T-helper 17 cell (primary cell): Measurements from ENCODE around the gene TRIAP1. TPM values are rescaled to one million over a fixed set of nuclear protein-coding genes. Genes with fewer than 3 reads are reported as not detected.

Experiments
- ATAC-seq: fragments of 150-1000 bp; cut with Tn5 transposase; 2 replicates; pipeline ENCODE4 v1.10.0; 2021; ENCODE audit warnings: mild to moderate bottlenecking, moderate library complexity
- DNase-seq, 3 donors: peaks; one replicate each; pipeline versions ENCODE4 v3.0.0 to v3.0.0-alpha.2; 2020 to 2021
- H3K9me3 ChIP-seq: one replicate; pipeline ENCODE4 v1.7.0; 2013; ENCODE audit warnings: low read length, mild to moderate bottlenecking; ENCODE audit not compliant: control insufficient read depth, poor library complexity, severe bottlenecking
- H3K27ac Mint-ChIP-seq: one replicate; pipeline ENCODE4 v1.8.0; 2022; ENCODE audit warnings: mild to moderate bottlenecking, moderate library complexity, mixed read lengths
- H3K27me3 Mint-ChIP-seq: one replicate; pipeline ENCODE4 v1.8.0; 2022; ENCODE audit warnings: mixed read lengths
- H3K36me3 Mint-ChIP-seq: one replicate; pipeline ENCODE4 v1.8.0; 2022; ENCODE audit warnings: low read depth, mixed read lengths
- H3K4me1 Mint-ChIP-seq: one replicate; pipeline ENCODE4 v1.8.0; 2022; ENCODE audit warnings: mild to moderate bottlenecking, mixed read lengths
- H3K4me3 Mint-ChIP-seq: one replicate; pipeline ENCODE4 v1.8.0; 2022; ENCODE audit warnings: mild to moderate bottlenecking, moderate library complexity, mixed read lengths
- total RNA-seq, 4 donors: library from RNA in 2 of 4; stranded (reverse) in 2 of 4; gene quantifications; one replicate each; pipeline ENCODE4 v1.2.3 and lab custom pipeline; 2022 to 2026

TRIAP1 gene
- total RNA-seq, 2 donors from 2014 or later, result 18.6 to 21.9 TPM

DNA sequence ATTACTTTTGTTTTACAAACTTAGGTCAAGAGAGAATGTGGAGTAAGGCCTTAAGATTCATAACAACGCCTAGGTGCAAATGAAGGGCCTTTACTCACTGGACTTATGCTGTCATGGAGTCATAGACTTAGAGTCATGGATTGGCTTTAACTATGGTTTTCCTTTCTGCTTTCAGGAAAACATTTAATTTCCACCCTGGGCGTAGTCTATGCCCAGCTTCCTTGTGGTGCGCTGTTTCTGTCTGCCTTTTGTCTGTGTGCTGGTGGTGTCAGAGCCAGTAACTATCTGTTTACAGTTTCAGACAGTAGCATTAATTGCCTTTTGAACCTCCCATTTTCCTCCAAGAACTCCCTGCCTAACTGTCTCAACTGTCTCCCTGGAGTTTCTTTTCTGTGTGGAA, 40.1 kb downstream of the TRIAP1 start:
- no peaks in the 10 kb centered on the region for H3K4me1 Mint-ChIP-seq
- H3K36me3 Mint-ChIP-seq, result peaks cover 3% of the 10 kb centered on the region
- no peak overlapping the region for H3K4me3 Mint-ChIP-seq
- peaks cover 13% of the 10 kb centered on the region for H3K27me3 Mint-ChIP-seq
- H3K9me3 ChIP-seq, result no peaks in the 10 kb centered on the region
- no peak overlapping the region for H3K27ac Mint-ChIP-seq
- no peak for ATAC-seq
- no peak for DNase-seq

- H3K9me3 ChIP-seq, result no peaks in the 10 kb centered on the region
- peaks cover 3% of the 10 kb centered on the region for H3K36me3 Mint-ChIP-seq
- DNase-seq (no peak), ATAC-seq (no peak)
- H3K27ac Mint-ChIP-seq, result no peak overlapping the region
- no peak overlapping the region for H3K4me3 Mint-ChIP-seq
- H3K4me1 Mint-ChIP-seq, result no peaks in the 10 kb centered on the region
- H3K27me3 Mint-ChIP-seq, result peaks cover 28% of the 10 kb centered on the region
Measured at GRCh38 chr12:120404271-120404670, 41.9 kb downstream of the TRIAP1 start.

- H3K9me3 ChIP-seq, result no peaks in the 10 kb centered on the region
- Mint-ChIP-seq H3K36me3 (peaks cover 3% of the 10 kb centered on the region), H3K4me3 (no peak overlapping the region), H3K4me1 (no peaks in the 10 kb centered on the region), H3K27me3 (peaks cover 29% of the 10 kb centered on the region), H3K27ac (no peak overlapping the region)
- DNase-seq, result no peak
- ATAC-seq, result no peak
Measured at GRCh38 chr12:120403869-120404268, 42.3 kb downstream of the TRIAP1 start.

DNA sequence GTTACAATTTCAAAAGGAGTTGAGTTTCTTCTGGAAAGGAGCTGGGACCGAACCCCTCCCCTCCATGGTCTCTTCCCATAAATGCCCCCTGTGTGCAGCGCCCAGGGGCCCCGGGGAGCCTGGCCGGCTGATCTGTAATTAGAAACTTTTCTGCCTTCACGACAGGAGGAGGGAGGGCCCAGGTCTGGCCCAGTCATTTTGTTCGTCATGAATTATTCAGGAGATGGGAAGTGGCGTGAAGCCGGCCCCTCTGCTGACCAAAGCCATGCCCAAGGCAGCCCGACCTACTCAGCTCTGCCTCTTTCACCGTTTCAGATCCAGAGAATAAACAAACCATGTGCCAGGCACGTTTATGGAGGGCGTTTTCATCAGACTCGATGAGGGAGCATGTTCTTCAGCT, 44.0 kb downstream of the TRIAP1 start:
- peaks cover 37% of the 10 kb centered on the region for H3K27me3 Mint-ChIP-seq
- no peak overlapping the region for H3K4me3 Mint-ChIP-seq
- H3K36me3 Mint-ChIP-seq, result peaks cover 6% of the 10 kb centered on the region
- no peak overlapping the region for H3K27ac Mint-ChIP-seq
- no peak for ATAC-seq
- H3K4me1 Mint-ChIP-seq, result no peaks in the 10 kb centered on the region
- H3K9me3 ChIP-seq, result no peaks in the 10 kb centered on the region
- no peak for DNase-seq

DNA sequence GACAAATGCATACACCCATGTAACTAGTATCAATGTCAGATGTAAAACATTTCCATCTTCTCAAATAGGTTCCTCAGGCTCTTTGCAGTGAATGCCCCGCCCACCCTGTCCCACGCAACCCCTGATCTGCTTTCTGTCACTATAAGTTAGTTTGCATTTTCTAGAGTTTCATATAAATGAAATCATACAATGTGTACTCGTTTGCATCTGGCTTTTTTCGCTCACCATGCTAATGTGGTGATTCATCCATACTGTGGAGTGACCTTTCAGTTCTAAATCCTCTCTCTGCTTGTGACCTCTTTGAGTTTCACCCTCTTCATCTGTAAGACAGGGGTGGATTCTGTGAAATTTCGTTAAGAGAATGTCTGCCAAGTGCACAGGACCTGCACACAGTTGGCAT, 46.7 kb downstream of the TRIAP1 start:
- DNase-seq, result no peak

GRCh38 chr12:120397824-120398540, 48.2 kb downstream of the TRIAP1 start:
- DNase-seq (no peak), ATAC-seq (no peak)
- Mint-ChIP-seq H3K4me3 (no peak overlapping the region), H3K27ac (no peak overlapping the region), H3K4me1 (no peaks in the 10 kb centered on the region), H3K36me3 (peaks cover 6% of the 10 kb centered on the region), H3K27me3 (peaks cover 57% of the 10 kb centered on the region)
- no peaks in the 10 kb centered on the region for H3K9me3 ChIP-seq

More for the DNA sequence above, 46.7 kb downstream of the TRIAP1 start:
- Mint-ChIP-seq H3K36me3 (peaks cover 6% of the 10 kb centered on the region), H3K4me1 (no peaks in the 10 kb centered on the region), H3K27ac (no peak overlapping the region), H3K27me3 (peaks cover 57% of the 10 kb centered on the region), H3K4me3 (no peak overlapping the region)
- no peak for ATAC-seq
- H3K9me3 ChIP-seq, result no peaks in the 10 kb centered on the region

DNA sequence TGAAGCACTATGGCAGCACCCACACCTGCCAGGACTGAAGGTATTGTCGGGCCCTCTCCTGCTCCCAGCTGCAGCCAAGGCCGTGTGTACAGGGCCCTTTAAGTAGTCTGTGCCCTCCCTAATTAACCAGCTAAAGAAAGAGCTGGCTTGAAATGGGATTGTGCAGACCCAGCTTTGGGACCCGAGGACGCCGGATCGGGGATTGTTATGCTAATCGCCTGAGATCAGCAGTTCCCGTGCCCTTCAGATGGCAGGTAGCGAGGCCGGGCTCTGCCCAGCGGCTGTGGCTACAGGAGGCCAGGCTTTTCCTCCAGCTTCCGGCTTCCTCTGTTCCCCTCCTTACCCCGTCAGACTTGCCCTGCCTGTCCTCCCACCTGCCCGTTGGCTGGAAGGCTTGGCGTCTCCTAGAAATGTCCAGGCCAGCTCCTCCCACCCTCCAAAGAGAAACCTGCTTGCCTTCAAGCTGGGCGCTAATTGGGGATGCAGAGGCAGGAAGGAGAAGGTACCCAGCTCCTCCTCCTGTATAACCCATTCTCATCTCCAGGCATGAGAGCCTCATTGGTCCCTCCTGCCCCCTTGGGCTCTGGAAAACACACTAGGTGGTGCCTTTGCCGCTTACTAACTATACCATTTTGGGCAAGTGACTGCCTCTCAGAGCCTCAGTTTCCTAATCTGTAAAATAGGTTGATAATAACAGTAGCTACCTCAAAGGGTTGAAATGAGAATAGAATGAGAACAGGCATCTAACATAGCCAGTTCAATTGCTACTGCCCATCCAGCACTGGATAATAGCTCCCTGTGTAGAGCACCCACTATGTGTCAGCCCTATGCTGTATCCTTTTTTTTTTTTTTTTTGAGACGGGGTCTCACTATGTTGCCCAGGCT, 51.5 kb downstream of the TRIAP1 start:
- H3K27ac Mint-ChIP-seq, result no peak overlapping the region
- H3K4me1 Mint-ChIP-seq, result peaks cover under 1% of the 10 kb centered on the region
- DNase-seq (no peak), ATAC-seq (no peak)
- H3K4me3 Mint-ChIP-seq, result no peak overlapping the region
- no peaks in the 10 kb centered on the region for H3K9me3 ChIP-seq
- peaks cover 32% of the 10 kb centered on the region for H3K27me3 Mint-ChIP-seq
- H3K36me3 Mint-ChIP-seq, result peaks cover 5% of the 10 kb centered on the region

Other genes with a start within 250 kb of the TRIAP1 start
- gene RPLP0, start 245.3 kb downstream of the TRIAP1 start, total RNA-seq, result 1,000 to 10,000 TPM; 2,187 to 2,381 TPM
- 100 to 1,000 TPM; 155 to 190 TPM for gene PXN, start 180.7 kb downstream of the TRIAP1 start, total RNA-seq
- over 10,000 TPM; 12,026 to 15,039 TPM for gene RNU4-2, start 154.5 kb downstream of the TRIAP1 start, total RNA-seq
- gene RNU4-1, start 153.1 kb downstream of the TRIAP1 start, total RNA-seq, result 1,000 to 10,000 TPM; 2,168 to 2,286 TPM
- 1 to 10 TPM in 1 of 2 donors, under 1 TPM in 1; 0.45 to 1.4 TPM for gene SIRT4, start 144.1 kb downstream of the TRIAP1 start, total RNA-seq
- not detected for gene PLA2G1B, start 118.6 kb downstream of the TRIAP1 start, total RNA-seq
- gene MSI1, start 77.2 kb downstream of the TRIAP1 start, total RNA-seq, result not detected
- gene COX6A1, start 8.3 kb downstream of the TRIAP1 start, total RNA-seq, result 100 to 1,000 TPM; 136 to 144 TPM
- 10 to 100 TPM; 15.6 to 18.7 TPM for gene GATC, start 60 bp upstream of the TRIAP1 start, total RNA-seq
- gene SRSF9, start 23.4 kb upstream of the TRIAP1 start, total RNA-seq, result 100 to 1,000 TPM; 122 to 124 TPM
- gene DYNLL1, start 49.7 kb upstream of the TRIAP1 start, total RNA-seq, result 10 to 100 TPM; 70.2 to 72.2 TPM
- gene COQ5, start 82.8 kb upstream of the TRIAP1 start, total RNA-seq, result 10 to 100 TPM; 11.7 to 11.8 TPM
- 100 to 1,000 TPM; 372 to 430 TPM for gene RNF10, start 88.0 kb upstream of the TRIAP1 start, total RNA-seq
- 10 to 100 TPM; 26.8 to 28.7 TPM for gene POP5, start 135.0 kb upstream of the TRIAP1 start, total RNA-seq
- gene CABP1, start 194.2 kb upstream of the TRIAP1 start, total RNA-seq, result not detected
- 10 to 100 TPM; 21.8 to 31.0 TPM for gene MLEC, start 240.8 kb upstream of the TRIAP1 start, total RNA-seq